WERI-Rb-1 (cell line): ENCODE data around the gene SAMSN1.

ENCODE experiments used
- DNase-seq: peaks from one replicate; pipeline ENCODE4 v3.0.0-alpha.2; 2020
- H3K27ac ChIP-seq: fragments of 250-450 bp; sonication (Bioruptor Pico); 2 replicates; pipeline ENCODE4 v1.5.1; 2020; ENCODE audit warnings: mild to moderate bottlenecking, moderate library complexity
- H3K27me3 ChIP-seq: fragments of 250-450 bp; sonication (Bioruptor Pico); 2 replicates; pipeline ENCODE4 v1.5.1; 2021; ENCODE audit warnings: mild to moderate bottlenecking, low read depth, moderate library complexity; ENCODE audit not compliant: insufficient read depth, severe bottlenecking
- H3K36me3 ChIP-seq: fragments of 250-450 bp; sonication (Bioruptor Pico); 2 replicates; pipeline ENCODE4 v1.5.1; 2020; ENCODE audit warnings: mild to moderate bottlenecking, moderate library complexity
- H3K4me3 ChIP-seq: 2 replicates; pipeline ENCODE4 v1.5.1; 2011; ENCODE audit warnings: low read depth, mild to moderate bottlenecking, control low read depth, low read length
- H3K9me3 ChIP-seq: fragments of 250-450 bp; sonication (Bioruptor Pico); 2 replicates; pipeline ENCODE4 v1.5.1; 2021; ENCODE audit warnings: mild to moderate bottlenecking, moderate library complexity; ENCODE audit not compliant: severe bottlenecking
- TF ChIP-seq, protein P1 (sequence below): IDR thresholded peaks from 2 replicates; pipeline ENCODE4 v1.5.1; 2011; ENCODE audit warnings: low read depth, mild to moderate bottlenecking, control low read depth, inconsistent platforms, low read length

SAMSN1 gene

DNA sequence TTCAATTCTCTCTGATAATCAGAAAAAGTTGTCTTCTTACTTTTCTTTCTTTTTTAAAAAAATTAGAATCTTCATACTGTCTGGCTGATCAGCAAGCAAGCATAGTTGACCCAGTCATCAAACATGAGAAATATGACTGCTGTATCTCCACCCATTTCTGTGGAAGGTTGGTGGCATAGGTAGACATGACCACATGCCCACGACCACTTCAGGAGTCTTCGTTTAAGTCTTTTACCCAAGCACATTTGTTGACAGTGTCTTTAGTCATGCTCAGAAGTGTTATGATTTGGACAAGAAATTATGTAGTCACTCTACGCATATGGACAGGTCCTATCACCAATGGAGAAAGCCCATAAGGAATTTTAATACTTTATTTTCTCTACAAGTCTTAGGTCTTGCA lies 88.4 kb downstream of the SAMSN1 start:
- no peak for DNase-seq
- Histone ChIP-seq H3K27ac (no peak overlapping the region), H3K36me3 (no peaks in the 10 kb centered on the region; the same call in 1 of the 2 replicates), H3K9me3 (peaks cover 2% of the 10 kb centered on the region), H3K27me3 (no peaks in the 10 kb centered on the region), H3K4me3 (no peak overlapping the region)
- TF ChIP-seq, protein P1, sequence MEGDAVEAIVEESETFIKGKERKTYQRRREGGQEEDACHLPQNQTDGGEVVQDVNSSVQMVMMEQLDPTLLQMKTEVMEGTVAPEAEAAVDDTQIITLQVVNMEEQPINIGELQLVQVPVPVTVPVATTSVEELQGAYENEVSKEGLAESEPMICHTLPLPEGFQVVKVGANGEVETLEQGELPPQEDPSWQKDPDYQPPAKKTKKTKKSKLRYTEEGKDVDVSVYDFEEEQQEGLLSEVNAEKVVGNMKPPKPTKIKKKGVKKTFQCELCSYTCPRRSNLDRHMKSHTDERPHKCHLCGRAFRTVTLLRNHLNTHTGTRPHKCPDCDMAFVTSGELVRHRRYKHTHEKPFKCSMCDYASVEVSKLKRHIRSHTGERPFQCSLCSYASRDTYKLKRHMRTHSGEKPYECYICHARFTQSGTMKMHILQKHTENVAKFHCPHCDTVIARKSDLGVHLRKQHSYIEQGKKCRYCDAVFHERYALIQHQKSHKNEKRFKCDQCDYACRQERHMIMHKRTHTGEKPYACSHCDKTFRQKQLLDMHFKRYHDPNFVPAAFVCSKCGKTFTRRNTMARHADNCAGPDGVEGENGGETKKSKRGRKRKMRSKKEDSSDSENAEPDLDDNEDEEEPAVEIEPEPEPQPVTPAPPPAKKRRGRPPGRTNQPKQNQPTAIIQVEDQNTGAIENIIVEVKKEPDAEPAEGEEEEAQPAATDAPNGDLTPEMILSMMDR: no peak

DNA sequence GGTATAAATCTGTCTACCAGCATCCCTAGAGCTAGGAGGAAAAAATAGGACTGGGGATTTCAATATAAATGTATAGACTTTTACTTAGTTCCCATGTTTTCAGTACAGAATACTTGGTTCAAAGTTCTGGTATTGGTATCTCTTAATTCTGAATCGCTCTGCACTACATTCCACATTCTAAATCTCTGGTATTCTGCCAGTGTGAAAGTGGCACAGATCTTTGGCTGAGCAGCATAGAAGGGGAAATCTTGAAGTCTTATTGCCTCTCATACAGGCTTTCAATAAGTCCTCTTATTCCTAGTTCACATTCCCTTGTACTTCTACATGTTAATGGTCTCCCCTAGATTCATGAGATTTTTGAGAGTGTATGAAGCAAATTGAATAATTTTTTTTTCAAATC lies 89.2 kb downstream of the SAMSN1 start:
- Histone ChIP-seq H3K9me3 (peaks cover 2% of the 10 kb centered on the region), H3K27me3 (no peaks in the 10 kb centered on the region), H3K36me3 (no peaks in the 10 kb centered on the region; the same call in 1 of the 2 replicates), H3K4me3 (no peak overlapping the region), H3K27ac (no peak overlapping the region)
- no peak for DNase-seq
- TF ChIP-seq, protein P1: no peak

DNA sequence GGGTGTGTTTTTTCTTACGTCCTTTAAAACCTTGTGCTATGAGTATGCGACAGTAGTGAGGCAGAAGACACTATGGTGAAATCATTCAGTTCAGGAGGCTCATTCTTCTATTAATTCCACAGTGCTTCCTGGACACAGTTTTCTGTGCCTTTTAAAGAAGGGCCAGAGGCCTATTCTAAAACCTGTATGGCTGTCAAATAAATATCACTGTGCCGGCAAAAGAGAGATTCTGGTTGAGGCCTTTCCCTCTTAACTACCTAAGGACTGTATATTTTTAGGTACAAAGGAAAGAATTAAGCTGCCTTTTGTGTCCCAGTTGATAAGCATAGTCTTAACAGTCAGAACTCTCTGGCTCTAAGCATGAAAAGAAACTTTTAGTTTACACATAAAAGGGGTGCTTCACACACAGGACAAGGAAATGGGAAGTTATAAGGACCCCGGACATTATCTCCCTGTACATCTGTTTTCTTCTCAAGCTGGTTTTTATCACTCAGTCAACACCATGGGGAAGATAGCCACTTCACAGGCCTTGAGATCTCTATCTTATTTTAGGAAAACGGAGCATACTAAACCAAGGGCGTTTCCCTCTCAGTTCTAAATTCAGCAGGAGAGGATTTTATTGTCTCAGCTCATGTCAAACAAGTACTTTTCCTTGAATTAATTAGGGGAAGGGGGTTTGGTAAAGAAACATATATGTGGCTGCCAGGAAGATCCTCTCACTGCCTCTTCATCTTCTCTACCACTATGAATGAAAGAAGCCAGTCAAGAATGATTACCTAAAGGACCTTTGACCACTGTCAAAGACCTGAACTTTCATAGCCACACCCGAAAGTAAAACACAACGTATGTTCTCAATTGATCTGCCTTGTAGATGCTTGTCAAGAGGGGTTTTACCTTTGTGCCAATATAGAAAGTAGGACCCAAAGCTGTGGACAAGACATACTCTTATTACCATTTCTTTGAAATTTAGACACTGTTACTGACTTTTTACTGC lies 91.8 kb downstream of the SAMSN1 start:
- no peak for DNase-seq
- H3K9me3 ChIP-seq: no peaks in the 10 kb centered on the region
- TF ChIP-seq, protein P1: no peak
- H3K36me3 ChIP-seq: no peaks in the 10 kb centered on the region
- no peaks in the 10 kb centered on the region for H3K27me3 ChIP-seq
- no peak overlapping the region for H3K27ac ChIP-seq
- no peak overlapping the region for H3K4me3 ChIP-seq

DNA sequence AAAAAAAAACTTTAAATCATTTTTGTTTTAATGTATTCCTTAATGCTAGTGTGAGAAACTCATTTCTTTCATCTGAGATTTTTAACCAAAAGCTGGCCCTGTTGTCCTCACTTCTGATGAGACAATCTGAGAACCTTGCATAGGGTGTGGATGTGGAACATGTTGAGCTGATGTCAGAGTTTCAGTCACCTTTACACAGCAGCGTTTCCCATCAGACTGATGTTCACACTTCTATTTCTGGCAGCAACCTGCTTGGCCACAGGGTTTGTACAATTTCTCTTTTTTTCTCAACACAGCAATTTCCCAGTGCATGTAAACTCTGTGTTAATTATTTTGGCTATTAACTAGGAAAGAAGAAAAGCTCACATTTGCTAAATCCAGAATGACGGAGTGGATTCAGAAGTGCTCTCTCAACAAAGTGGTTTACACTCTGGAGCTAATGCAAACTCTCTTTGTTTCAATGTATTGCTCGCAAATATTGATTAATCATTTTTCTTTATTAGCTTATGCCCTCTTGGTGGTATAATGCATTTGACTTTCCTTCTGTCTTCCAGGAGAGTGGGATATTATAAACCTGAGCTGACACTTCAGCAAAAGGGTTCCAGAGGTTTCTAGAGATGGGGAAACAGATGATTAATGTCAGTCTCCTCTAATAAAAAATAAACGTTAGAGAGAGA lies 92.6 kb downstream of the SAMSN1 start:
- no peak overlapping the region for H3K4me3 ChIP-seq
- DNase-seq: no peak
- no peaks in the 10 kb centered on the region for H3K36me3 ChIP-seq
- no peaks in the 10 kb centered on the region for H3K27me3 ChIP-seq
- H3K27ac ChIP-seq: no peak overlapping the region
- H3K9me3 ChIP-seq: no peaks in the 10 kb centered on the region
- TF ChIP-seq, protein P1: no peak

DNA sequence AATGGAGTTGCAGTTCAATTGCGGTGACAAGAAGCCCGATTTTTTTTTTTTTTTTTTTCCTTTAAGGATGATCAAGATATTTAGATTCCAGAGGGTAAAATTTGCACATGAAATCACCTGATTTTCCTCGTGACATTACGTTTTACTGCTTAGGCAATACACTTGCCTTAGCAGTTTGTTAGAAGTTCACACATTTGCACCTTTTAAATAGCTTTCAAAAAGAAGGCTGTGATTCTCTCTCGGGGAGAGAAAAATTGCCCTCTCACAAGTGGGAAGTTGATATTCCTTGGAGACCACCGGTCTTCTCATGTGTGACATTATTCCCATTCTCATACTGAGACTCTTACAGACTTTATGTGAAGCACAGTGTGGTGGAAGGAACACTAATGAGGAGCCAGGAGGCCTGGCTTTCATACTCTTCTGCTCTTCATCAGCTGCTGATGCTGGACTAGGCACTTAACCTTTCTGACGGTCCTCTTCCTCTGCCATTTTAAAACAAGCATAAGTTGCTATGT lies 93.3 kb downstream of the SAMSN1 start:
- DNase-seq: no peak
- H3K9me3 ChIP-seq: no peaks in the 10 kb centered on the region
- TF ChIP-seq, protein P1: no peak
- no peaks in the 10 kb centered on the region for H3K36me3 ChIP-seq
- no peaks in the 10 kb centered on the region for H3K27me3 ChIP-seq
- H3K4me3 ChIP-seq: no peak overlapping the region
- H3K27ac ChIP-seq: no peak overlapping the region
